B cell (primary cell): ENCODE results near the gene AXDND1.

Experiments used
- EZH2 ChIP-seq: IDR thresholded peaks from 2 replicates; pipeline ENCODE4 v1.6.1; 2012; ENCODE audit warnings: borderline replicate concordance, low read depth, mild to moderate bottlenecking, moderate library complexity, low read length; ENCODE audit not compliant: insufficient read depth, poor library complexity, severe bottlenecking
- TF ChIP-seq, protein P1 (sequence below): fragments of 200-600 bp; IDR thresholded peaks from one replicate; pipeline ENCODE4 v1.8.0; 2022; ENCODE audit warnings: antibody characterized with exemption, mild to moderate bottlenecking

DNA sequence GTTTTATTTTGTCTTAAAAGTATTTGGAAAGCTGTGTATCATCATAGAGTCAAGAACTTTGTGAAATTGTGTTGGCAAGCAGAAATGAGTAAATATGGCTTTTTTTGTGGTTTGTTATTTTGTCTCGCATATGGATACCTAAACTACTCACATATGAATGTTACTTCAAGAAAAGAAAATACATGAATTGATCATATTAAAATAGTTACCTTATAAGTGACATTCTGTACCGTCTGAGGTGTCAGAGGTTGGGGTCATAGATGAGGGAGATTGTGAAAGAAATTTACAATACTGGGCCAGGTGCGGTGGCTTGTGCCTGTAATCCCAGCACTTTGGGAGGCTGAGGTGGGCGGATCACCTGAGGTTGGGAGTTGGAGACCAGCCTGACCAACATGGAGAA, 31.3 kb upstream of the AXDND1 start:
- TF ChIP-seq, protein P1, sequence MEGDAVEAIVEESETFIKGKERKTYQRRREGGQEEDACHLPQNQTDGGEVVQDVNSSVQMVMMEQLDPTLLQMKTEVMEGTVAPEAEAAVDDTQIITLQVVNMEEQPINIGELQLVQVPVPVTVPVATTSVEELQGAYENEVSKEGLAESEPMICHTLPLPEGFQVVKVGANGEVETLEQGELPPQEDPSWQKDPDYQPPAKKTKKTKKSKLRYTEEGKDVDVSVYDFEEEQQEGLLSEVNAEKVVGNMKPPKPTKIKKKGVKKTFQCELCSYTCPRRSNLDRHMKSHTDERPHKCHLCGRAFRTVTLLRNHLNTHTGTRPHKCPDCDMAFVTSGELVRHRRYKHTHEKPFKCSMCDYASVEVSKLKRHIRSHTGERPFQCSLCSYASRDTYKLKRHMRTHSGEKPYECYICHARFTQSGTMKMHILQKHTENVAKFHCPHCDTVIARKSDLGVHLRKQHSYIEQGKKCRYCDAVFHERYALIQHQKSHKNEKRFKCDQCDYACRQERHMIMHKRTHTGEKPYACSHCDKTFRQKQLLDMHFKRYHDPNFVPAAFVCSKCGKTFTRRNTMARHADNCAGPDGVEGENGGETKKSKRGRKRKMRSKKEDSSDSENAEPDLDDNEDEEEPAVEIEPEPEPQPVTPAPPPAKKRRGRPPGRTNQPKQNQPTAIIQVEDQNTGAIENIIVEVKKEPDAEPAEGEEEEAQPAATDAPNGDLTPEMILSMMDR, result no peak
- TF ChIP-seq EZH2, result no peak
